Neural progenitor cell (in vitro differentiated cells): ENCODE data around the gene USE1.

Experiments used
- EZH2phosphoT487 ChIP-seq: fragments of 200-600 bp; sonication (generic); IDR thresholded peaks from 2 replicates; pipeline ENCODE4 v1.6.1; 2017; ENCODE audit warnings: antibody characterized with exemption
- TF ChIP-seq, protein P1 (sequence below): fragments of 200-600 bp; sonication (generic); IDR thresholded peaks from 2 replicates; pipeline ENCODE4 v1.5.1; 2017; ENCODE audit warnings: antibody characterized with exemption, mild to moderate bottlenecking

DNA sequence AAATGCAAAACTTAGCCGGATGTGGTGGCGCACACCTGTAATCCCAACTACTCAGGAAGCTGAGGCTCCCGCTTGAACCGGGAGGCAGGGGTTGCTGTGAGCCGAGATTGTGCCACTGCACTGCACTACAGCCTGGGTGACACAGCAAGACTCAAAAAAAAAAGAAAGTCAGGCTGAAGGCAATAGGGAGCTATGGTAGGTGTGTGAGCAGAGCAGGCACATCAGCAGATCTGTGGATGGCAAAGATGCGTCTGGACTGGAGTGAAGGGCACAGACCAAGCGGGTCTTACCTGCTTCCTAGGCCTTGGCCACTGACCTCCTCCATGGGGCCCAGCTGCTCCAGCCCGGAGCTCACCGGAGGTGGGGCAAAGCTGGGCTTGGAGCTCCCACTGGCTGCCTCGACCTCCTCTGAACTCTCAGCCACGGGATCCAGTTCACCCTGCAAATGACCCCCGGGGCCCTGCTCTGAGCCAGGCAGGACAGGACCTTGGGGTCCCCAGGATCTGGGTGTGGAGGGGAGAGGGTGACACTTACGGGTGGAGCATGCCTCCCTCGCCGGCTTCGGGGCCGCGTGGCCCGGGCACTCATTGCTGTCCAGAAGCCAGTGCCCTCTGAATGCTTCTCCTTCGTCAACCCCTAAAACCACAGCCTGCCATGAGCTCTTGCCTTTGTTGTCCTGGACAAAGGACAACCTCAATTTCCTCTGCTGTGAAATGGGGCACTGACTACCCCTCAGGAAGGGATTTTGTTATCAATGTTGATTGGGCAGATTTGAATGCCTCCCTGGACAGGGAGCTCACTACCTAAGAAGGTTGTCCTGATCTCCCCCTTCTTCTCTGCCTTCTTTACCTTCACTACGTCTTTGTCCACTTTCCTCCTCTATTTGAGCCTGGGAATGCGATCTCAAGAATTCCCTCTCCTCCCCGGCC is 48.8 kb downstream of the USE1 start:
- TF ChIP-seq EZH2phosphoT487 = no peak
- TF ChIP-seq, protein P1, sequence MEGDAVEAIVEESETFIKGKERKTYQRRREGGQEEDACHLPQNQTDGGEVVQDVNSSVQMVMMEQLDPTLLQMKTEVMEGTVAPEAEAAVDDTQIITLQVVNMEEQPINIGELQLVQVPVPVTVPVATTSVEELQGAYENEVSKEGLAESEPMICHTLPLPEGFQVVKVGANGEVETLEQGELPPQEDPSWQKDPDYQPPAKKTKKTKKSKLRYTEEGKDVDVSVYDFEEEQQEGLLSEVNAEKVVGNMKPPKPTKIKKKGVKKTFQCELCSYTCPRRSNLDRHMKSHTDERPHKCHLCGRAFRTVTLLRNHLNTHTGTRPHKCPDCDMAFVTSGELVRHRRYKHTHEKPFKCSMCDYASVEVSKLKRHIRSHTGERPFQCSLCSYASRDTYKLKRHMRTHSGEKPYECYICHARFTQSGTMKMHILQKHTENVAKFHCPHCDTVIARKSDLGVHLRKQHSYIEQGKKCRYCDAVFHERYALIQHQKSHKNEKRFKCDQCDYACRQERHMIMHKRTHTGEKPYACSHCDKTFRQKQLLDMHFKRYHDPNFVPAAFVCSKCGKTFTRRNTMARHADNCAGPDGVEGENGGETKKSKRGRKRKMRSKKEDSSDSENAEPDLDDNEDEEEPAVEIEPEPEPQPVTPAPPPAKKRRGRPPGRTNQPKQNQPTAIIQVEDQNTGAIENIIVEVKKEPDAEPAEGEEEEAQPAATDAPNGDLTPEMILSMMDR = no peak
